ENCODE results near the gene CASR.

CASR gene

GRCh38 chr3:122307976-122308375 lies 124.5 kb downstream of the CASR start:
- no peak for DNase-seq

DNA sequence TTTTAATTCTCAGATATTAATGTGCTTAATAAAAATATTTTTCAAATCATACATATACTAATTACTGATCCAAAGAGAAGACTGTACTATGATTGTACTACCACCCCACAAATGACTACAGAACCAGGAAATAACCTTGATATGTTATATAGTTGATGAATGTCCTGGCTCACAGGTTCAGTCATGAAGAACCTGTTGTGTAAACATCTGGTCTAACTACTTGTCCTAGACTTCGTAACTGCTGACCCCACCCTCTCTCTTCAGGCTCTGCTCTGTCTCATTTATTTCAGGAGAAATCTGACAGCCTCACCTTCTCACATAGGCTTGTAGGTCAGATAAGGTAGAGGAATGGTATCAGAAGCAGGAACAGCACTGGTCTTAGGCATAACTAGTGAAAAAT lies 126.9 kb downstream of the CASR start:
- no peak for DNase-seq

- no peak for DNase-seq
Measured at GRCh38 chr3:122312826-122313225, 129.4 kb downstream of the CASR start.

DNA sequence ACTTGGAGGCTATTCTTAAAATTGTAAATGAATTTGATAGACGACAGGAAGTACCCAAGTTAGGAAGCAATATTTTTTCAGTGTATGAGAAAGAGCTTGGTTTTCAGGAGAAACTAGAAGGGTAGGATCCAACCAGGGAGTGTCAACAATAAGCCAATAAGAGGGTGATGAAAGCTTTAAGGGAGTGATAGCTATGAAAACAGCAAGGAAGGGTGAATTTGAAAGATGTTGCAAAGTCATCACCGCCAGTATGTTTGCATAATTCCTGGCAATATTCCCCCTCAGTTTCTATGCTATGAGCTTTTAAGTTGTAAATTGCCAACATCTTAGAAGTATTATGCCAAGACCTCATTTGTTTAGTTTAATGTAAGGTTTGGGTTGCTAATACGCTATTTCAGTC lies 129.8 kb downstream of the CASR start:
- no peak for DNase-seq

GRCh38 chr3:122314228-122314876 lies 130.9 kb downstream of the CASR start:
- no peak for DNase-seq

DNA sequence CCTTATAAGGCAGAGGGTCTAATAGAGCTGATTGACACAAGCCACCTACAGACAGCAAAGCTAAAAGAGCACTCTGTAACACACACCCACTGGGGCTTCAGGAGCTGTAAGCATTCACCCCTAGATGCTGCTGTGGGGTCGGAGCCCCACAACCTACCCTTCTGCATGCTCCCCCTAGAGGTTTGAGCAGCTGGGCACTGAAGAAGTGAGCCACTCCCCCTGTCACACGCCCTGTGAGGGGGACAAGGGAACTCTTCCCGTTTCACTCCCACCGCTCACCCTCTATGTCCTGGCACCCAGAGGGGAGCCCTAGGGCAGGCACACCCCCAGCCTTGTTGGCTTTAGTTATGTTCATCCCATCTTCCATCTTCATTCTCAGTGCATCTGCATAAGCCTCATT lies 132.2 kb downstream of the CASR start:
- DNase-seq = no peak

GRCh38 chr3:122316368-122316767 lies 132.9 kb downstream of the CASR start:
- DNase-seq = no peak

GRCh38 chr3:122318620-122319019 lies 135.2 kb downstream of the CASR start:
- no peak for DNase-seq

GRCh38 chr3:122322095-122323075 lies 138.9 kb downstream of the CASR start:
- DNase-seq = peak; percentile 42 to 57

- DNase-seq = no peak
Measured at GRCh38 chr3:122324871-122325323, 141.4 kb downstream of the CASR start, which contains the start of gene CSTA. Gene CSTA, plus strand, starts transcription at chr3:122325248. Its CDS starts 45 bp downstream, at chr3:122325293.

GRCh38 chr3:122325769-122326168 lies 142.3 kb downstream of the CASR start:
- DNase-seq = no peak

GRCh38 chr3:122331886-122332285 lies 148.4 kb downstream of the CASR start:
- DNase-seq = no peak

DNA sequence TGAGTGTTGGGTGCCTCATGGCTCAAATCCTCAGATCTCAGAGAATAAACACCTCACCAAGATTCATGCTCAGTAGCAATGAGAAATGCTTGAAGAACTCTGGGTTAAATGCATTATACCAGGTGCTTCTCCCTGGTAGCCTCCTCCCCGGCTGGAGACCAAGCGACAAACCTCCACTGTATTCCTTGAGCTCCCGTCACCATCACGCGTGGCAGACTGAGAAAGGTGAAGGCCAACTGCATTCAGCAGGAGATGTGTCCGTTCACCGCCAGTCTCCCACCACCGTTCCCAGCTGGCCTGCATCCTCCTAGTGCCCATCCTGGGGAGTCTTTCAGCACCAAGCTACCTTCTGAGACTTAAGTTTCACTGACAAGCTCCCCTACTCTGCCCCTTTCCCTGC lies 149.1 kb downstream of the CASR start:
- no peak for DNase-seq

Measured in CD4-positive, alpha-beta T cell treated with Interleukin-4 for 1 hour (primary cell).